A673 (cell line): Measurements from ENCODE around the gene THAP6. TPM values are rescaled to one million over a fixed set of nuclear protein-coding genes. Genes with fewer than 3 reads are reported as not detected.
"Not testable (repeated sequence)": the region's sequence is repeated elsewhere in the genome, so short reads cannot be mapped to it uniquely, and the experiment has no call there.

Source experiments
- BruUV-seq: library from RNA; stranded (reverse); fragments of 400-500 nt; replicated peaks from 2 replicates; lab custom pipeline; 2021; lab: Mats Ljungman, UMichigan
- CTCF ChIA-PET: fragments of 300-600 bp; sonication (Branson Sonifier 250); formaldehyde crosslinking; loops from one replicate; lab custom pipeline; 2022; ENCODE audit warnings: antibody characterized with exemption; lab: Charles Lee
- POLR2A ChIA-PET: fragments of 300-600 bp; sonication (Branson Sonifier 250); formaldehyde crosslinking; loops from one replicate; lab custom pipeline; 2022; ENCODE audit warnings: antibody characterized with exemption; ENCODE audit not compliant: low non-redundant PET; lab: Charles Lee
- DNase-seq: peaks from one replicate; pipeline ENCODE4 v3.0.0-alpha.2; 2015; ENCODE audit warnings: low spot score
- H3K27ac ChIP-seq: fragments of 200-600 bp; sonication (generic); 2 replicates; pipeline ENCODE4 v1.5.1; 2016; ENCODE audit warnings: mixed run types, low read depth, mild to moderate bottlenecking, mixed read lengths, antibody characterized with exemption, low read length; ENCODE audit not compliant: poor library complexity, severe bottlenecking
- H3K27me3 ChIP-seq: fragments of 200-600 bp; sonication (generic); replicated peaks from 2 replicates; pipeline ENCODE4 v1.6.1; 2017; ENCODE audit warnings: mixed run types, low read depth, mild to moderate bottlenecking, mixed read lengths, antibody characterized with exemption, low read length; ENCODE audit not compliant: insufficient read depth, poor library complexity
- H3K36me3 ChIP-seq: fragments of 200-600 bp; sonication (generic); 2 replicates; pipeline ENCODE4 v1.6.1; 2016; ENCODE audit warnings: mixed run types, mild to moderate bottlenecking, mixed read lengths, antibody characterized with exemption, low read length; ENCODE audit not compliant: insufficient read depth, poor library complexity, severe bottlenecking
- H3K4me1 ChIP-seq: fragments of 200-600 bp; sonication (generic); 2 replicates; pipeline ENCODE4 v1.6.1; 2017; ENCODE audit warnings: mixed run types, mild to moderate bottlenecking, mixed read lengths, antibody characterized with exemption, low read length; ENCODE audit not compliant: insufficient read depth, poor library complexity, severe bottlenecking
- H3K4me3 ChIP-seq: fragments of 200-600 bp; sonication (generic); 2 replicates; pipeline ENCODE4 v1.5.1; 2016; ENCODE audit warnings: low read depth, mixed run types, mild to moderate bottlenecking, mixed read lengths, low read length; ENCODE audit not compliant: poor library complexity, severe bottlenecking
- H3K9me3 ChIP-seq: fragments of 200-600 bp; sonication (generic); 2 replicates; pipeline ENCODE4 v1.6.1; 2016; ENCODE audit warnings: mixed run types, low read depth, mild to moderate bottlenecking, mixed read lengths, antibody characterized with exemption, low read length; ENCODE audit not compliant: poor library complexity, severe bottlenecking
- CTCF ChIP-seq: fragments of 300-800, 200-600 bp; sonication (generic); conservative IDR thresholded peaks from 2 replicates; pipeline ENCODE4 v1.5.1; 2017; ENCODE audit warnings: low read depth, mild to moderate bottlenecking, antibody characterized with exemption, low read length, moderate library complexity, mixed read lengths
- EZH2 ChIP-seq: fragments of 200-600 bp; sonication (generic); IDR thresholded peaks from 2 replicates; pipeline ENCODE4 v1.6.1; 2017; ENCODE audit warnings: borderline replicate concordance, low read depth, mild to moderate bottlenecking, mixed read lengths, antibody characterized with exemption, low read length; ENCODE audit not compliant: poor library complexity, severe bottlenecking
- intact Hi-C: fragments of 100-400 bp; cut with micrococcal nuclease; formaldehyde crosslinking; loops from one replicate; pipeline ENCODE4 v1.10.0; 2022; ENCODE audit not compliant: unreplicated experiment
- total RNA-seq: library from RNA; stranded (reverse); gene quantifications from 2 replicates; pipeline ENCODE4 v1.2.3, GENCODE V29; 2021

The THAP6 gene
- total RNA-seq, 1 experiment from 2014 or later = 13.7 TPM

GRCh38 chr4:75542824-75543223 lies 28.6 kb downstream of the THAP6 start:
- ChIA-PET CTCF (no interaction called here), POLR2A (interaction anchor here (0.6 kb wide), 1 partner anchor 1614 kb away, joined by 3 read pairs; no protein-coding TSS in a partner anchor)
- H3K4me3 ChIP-seq = no peak overlapping the region
- no peaks in the 10 kb centered on the region for H3K36me3 ChIP-seq
- DNase-seq = no peak
- no peaks in the 10 kb centered on the region for H3K9me3 ChIP-seq
- no peak overlapping the region for H3K27ac ChIP-seq
- TF ChIP-seq EZH2 (no peak), CTCF (no peak)
- intact Hi-C loops = no loop called here
- no peaks in the 10 kb centered on the region for H3K4me1 ChIP-seq
- no peaks in the 10 kb centered on the region for H3K27me3 ChIP-seq
- no TSS peak for BruUV-seq

- H3K27me3 ChIP-seq, DNase-seq, CTCF ChIA-PET, H3K27ac ChIP-seq, BruUV-seq, H3K4me1 ChIP-seq, H3K4me3 ChIP-seq, H3K9me3 ChIP-seq, POLR2A ChIA-PET, intact Hi-C loops, H3K36me3 ChIP-seq: not testable (repeated sequence)
Observed at GRCh38 chr4:75544220-75544619, 29.9 kb downstream of the THAP6 start.

- no peak for DNase-seq
- no peak overlapping the region for H3K27ac ChIP-seq
- no TSS peak for BruUV-seq
- intact Hi-C loops = no loop called here
- TF ChIP-seq CTCF = no peak
- TF ChIP-seq EZH2 = no peak
- no peaks in the 10 kb centered on the region for H3K36me3 ChIP-seq
- H3K4me1 ChIP-seq = no peaks in the 10 kb centered on the region
- H3K27me3 ChIP-seq = no peaks in the 10 kb centered on the region
- no peaks in the 10 kb centered on the region for H3K9me3 ChIP-seq
- no peak overlapping the region for H3K4me3 ChIP-seq
- ChIA-PET CTCF (no interaction called here), POLR2A (no interaction called here)
Observed at GRCh38 chr4:75544870-75545269, 30.6 kb downstream of the THAP6 start.

GRCh38 chr4:75545526-75545925 lies 31.3 kb downstream of the THAP6 start:
- POLR2A ChIA-PET = no interaction called here

More at GRCh38 chr4:75545526-75545925, 31.3 kb downstream of the THAP6 start:
- H3K9me3 ChIP-seq = no peaks in the 10 kb centered on the region
- no peaks in the 10 kb centered on the region for H3K4me1 ChIP-seq
- no peak overlapping the region for H3K27ac ChIP-seq
- BruUV-seq = no TSS peak
- no peak for DNase-seq
- TF ChIP-seq CTCF = no peak
- no peak for TF ChIP-seq EZH2
- no peaks in the 10 kb centered on the region for H3K36me3 ChIP-seq
- no peaks in the 10 kb centered on the region for H3K27me3 ChIP-seq
- intact Hi-C loops = no loop called here
- H3K4me3 ChIP-seq = no peak overlapping the region
- CTCF ChIA-PET = no interaction called here
